ENCODE results near the gene SCAPER. TPM values are rescaled to one million over a fixed set of nuclear protein-coding genes. Genes with fewer than 3 reads are reported as not detected.

Gene SCAPER
- total RNA-seq, 2 experiments from 2014 or later: 18.6 to 19.8 TPM

- ChIA-PET CTCF (no interaction called here), POLR2A (interaction anchor here (0.6 kb wide), 1 partner anchor 11 kb away, joined by 3 read pairs; no protein-coding TSS in a partner anchor)
Observed at GRCh38 chr15:76353023-76353577, 552.0 kb downstream of the SCAPER start.

- ChIA-PET CTCF (no interaction called here), POLR2A (interaction anchor here (0.6 kb wide), 1 partner anchor 23 kb away, joined by 5 read pairs; no protein-coding TSS in a partner anchor)
Observed at GRCh38 chr15:76349301-76350070, 555.7 kb downstream of the SCAPER start.

DNA sequence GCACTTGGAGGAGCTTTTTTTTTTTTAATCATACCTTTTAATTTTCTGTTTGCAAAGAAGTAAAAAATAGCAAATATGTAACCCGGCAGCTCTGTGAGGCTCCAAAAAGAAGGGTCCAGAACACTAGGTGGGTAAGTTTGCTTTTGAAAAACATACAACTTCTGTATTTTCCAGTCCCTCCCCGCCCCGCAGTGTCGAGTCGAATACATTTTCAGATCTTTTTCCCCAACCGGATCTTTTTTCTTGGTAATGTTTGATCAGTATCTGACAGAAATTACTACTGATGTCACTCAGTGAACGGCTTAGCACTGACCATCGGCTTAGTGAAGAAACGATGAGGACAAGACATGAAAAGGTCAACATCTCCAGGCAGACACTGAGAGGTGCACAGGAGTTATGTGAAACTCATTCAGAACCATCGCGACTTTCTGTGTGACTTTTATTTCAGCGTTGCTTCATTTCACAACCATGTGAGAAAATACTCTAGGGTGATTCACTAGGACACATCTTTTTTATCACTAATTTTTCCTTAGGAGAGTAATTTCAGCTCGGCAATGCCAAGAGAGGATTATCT lies 557.6 kb downstream of the SCAPER start:
- ChIA-PET CTCF (interaction anchor here (0.6 kb wide), 1 partner anchor 189 kb away, joined by 3 read pairs; no protein-coding TSS in a partner anchor), POLR2A (no interaction called here)

GRCh38 chr15:76346669-76347481 lies 558.3 kb downstream of the SCAPER start:
- ChIA-PET POLR2A (no interaction called here), CTCF (interaction anchor here (0.6 to 0.9 kb wide), 2 partner anchors 113 to 188 kb away, joined by 3 read pairs; no protein-coding TSS in a partner anchor)

- POLR2A ChIA-PET: no interaction called here
- CTCF ChIA-PET: interaction anchor here (0.9 kb wide), 1 partner anchor 114 kb away, joined by 3 read pairs; no protein-coding TSS in a partner anchor
Observed at GRCh38 chr15:76345880-76346668, 559.1 kb downstream of the SCAPER start.

- CTCF ChIA-PET: interaction anchor here (0.9 kb wide), 1 partner anchor 114 kb away, joined by 3 read pairs; no protein-coding TSS in a partner anchor
Observed at GRCh38 chr15:76345583-76345879, 559.6 kb downstream of the SCAPER start.

GRCh38 chr15:76344893-76345582 lies 560.1 kb downstream of the SCAPER start:
- ChIA-PET POLR2A (no interaction called here), CTCF (no interaction called here)

More at GRCh38 chr15:76345583-76345879, 559.6 kb downstream of the SCAPER start:
- POLR2A ChIA-PET: no interaction called here

DNA sequence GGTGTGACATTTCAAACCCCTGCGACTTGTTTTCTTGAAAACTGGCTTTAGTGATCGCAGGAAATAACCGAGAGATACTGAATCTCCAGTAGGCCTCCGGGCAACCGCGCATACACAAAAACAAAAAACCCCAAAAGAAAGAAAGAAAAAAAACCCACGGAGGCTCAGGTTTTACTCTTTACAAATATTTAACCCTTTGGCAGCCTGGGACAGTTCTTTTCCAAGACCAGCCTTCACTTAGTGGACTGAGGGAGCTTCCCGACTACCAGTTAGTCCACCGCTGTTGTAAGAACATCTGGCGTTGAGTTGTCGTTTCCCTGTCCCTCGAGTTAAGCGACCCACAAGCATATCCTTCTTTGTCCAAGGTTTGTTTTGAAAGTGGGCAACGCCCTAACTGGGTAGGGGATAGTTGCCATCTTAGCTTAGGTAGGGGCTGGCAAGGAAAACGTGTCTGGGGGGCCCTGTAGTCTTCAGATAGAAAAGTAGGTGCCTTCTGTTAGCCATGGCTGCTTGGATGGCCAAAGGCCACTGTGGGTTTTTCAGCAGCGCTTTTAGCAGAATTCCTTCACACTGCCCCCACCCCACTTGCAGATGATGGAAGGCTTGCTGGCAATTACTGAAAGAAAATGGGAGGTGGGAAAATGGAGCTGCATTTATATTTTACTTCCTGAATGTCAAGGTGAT lies 561.7 kb downstream of the SCAPER start:
- ChIA-PET POLR2A (no interaction called here), CTCF (interaction anchor here (1.2 kb wide), 1 partner anchor 8 kb away, joined by 3 read pairs; no protein-coding TSS in a partner anchor)

GRCh38 chr15:76342382-76343201 lies 562.5 kb downstream of the SCAPER start:
- CTCF ChIA-PET: interaction anchor here (0.9 to 1.8 kb wide), 2 partner anchors 145 to 156 kb away, joined by 3 to 4 read pairs; no protein-coding TSS in a partner anchor
- POLR2A ChIA-PET: interaction anchor here (0.5 kb wide), 1 partner anchor 10 kb away, joined by 3 read pairs; no protein-coding TSS in a partner anchor

DNA sequence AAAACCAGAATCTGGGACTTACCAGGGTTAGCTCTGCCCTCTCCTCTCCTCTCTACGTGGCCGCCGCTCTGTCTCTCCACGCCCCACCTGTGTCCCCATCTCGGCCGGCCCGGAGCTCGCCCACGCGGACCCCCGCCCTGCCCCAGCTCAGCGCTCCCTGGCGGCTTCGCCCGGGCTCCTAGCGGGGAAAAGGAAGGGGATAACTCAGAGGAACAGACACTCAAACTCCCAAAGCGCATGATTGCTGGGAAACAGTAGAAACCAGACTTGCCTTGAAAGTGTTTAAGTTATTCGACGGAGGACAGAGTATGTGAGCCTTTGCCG lies 563.1 kb downstream of the SCAPER start:
- CTCF ChIA-PET: interaction anchor here (0.9 to 1.8 kb wide), 2 partner anchors 144 to 156 kb away, joined by 3 to 4 read pairs; no protein-coding TSS in a partner anchor
- POLR2A ChIA-PET: interaction anchor here (0.5 kb wide), 1 partner anchor 11 kb away, joined by 3 read pairs; no protein-coding TSS in a partner anchor

GRCh38 chr15:76341366-76342057 lies 563.6 kb downstream of the SCAPER start:
- ChIA-PET POLR2A (no interaction called here), CTCF (interaction anchor here (0.9 to 1.8 kb wide), 2 partner anchors 144 to 155 kb away, joined by 3 to 4 read pairs; no protein-coding TSS in a partner anchor)

DNA sequence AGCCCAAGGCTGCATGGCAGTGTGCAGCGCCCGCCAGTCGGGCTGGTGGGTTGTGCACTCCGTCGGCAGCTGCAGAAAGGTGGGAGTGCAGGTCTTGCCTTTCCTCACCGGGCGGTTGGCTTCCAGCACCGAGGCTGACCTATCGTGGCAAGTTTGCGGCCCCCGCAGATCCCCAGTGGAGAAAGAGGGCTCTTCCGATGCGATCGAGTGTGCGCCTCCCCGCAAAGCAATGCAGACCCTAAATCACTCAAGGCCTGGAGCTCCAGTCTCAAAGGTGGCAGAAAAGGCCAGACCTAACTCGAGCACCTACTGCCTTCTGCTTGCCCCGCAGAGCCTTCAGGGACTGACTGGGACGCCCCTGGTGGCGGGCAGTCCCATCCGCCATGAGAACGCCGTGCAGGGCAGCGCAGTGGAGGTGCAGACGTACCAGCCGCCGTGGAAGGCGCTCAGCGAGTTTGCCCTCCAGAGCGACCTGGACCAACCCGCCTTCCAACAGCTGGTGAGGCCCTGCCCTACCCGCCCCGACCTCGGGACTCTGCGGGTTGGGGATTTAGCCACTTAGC lies 564.3 kb downstream of the SCAPER start:
- ChIA-PET CTCF (interaction anchor here (1.8 kb wide), 1 partner anchor 155 kb away, joined by 4 read pairs; no protein-coding TSS in a partner anchor), POLR2A (no interaction called here)

DNA sequence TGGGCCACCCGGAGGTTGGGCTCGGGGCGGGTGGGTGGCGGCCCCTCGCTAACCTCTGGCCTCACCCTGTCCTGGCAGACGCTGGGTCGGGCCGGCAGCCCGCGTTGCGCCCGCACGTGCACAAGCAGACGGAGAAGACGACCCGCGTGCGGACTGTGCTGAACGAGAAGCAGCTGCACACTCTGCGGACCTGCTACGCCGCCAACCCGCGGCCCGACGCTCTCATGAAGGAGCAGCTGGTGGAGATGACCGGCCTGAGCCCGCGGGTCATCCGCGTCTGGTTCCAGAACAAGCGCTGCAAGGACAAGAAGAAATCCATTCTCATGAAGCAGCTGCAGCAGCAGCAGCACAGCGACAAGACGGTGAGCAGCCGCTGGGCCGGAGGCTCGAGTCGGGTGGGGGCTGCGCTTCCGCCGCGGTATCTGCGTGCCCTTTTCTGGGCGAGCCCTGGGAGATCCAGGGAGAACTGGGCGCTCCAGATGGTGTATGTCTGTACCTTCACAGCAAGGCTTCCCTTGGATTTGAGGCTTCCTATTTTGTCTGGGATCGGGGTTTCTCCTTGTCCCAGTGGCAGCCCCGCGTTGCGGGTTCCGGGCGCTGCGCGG lies 564.8 kb downstream of the SCAPER start:
- ChIA-PET CTCF (no interaction called here), POLR2A (interaction anchor here (0.7 kb wide), 1 partner anchor 155 kb away, joined by 5 read pairs; no protein-coding TSS in a partner anchor)

GRCh38 chr15:76339305-76340197 lies 565.6 kb downstream of the SCAPER start:
- ChIA-PET CTCF (no interaction called here), POLR2A (interaction anchor here (0.7 kb wide), 1 partner anchor 155 kb away, joined by 5 read pairs; no protein-coding TSS in a partner anchor)
